Kidney tubule cell (primary cell): ENCODE results near the gene RNF125.
"Not testable (repeated sequence)": the region's sequence is repeated elsewhere in the genome, so short reads cannot be mapped to it uniquely, and the experiment has no call there.

Experiments used
- DNase-seq: peaks from one replicate; pipeline ENCODE4 v3.0.0-alpha.2; 2018; ENCODE audit warnings: low spot score

The RNF125 gene

DNA sequence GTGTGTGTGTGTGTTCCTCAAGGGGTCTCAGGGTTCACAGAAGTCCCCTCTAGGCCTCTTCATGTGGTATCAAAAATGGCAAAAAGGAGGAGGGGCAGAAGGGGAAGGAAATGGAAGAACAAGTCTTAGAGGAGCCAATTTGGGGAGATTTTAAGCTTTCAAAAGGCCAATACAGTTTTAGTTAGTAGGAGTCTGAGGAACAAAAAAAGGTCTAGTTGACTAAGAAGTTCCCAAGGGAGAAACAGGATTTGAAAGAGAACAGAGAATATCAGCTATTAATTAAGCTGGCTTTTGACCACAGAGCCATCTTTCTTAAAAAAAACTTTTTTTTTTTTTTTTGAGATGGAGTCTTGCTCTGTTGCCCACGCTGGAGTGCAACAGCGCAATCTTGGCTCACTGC, 7.1 kb downstream of the RNF125 start:
- no peak for DNase-seq

DNA sequence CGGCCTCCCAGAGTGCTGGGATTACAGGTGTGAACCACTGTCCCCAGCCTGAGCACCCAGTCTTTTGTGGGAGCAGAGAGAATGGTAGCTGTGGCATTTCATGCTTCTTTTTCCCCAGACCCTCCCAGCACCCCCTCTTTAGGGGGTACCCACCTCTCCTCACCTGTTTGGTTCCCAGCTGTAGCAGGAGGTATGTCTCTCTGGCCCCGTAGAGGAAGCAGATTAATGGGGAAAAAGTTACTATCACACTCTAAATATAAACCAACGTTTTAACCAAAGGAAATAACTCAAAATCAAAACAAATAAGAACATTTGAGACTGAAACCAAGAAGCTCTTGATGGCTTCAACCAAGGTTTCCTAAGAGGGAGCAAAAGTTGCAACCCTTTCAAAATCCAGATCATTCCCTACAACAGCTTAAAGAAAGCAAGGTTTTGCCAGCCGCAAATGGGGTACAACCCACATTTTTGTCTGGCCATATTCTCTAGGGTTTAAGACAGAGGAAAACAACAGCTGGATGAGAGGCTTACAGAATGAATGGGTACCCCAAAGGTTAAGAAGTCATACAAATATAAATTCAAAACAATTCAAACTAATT, 8.0 kb downstream of the RNF125 start:
- DNase-seq, result no peak

DNA sequence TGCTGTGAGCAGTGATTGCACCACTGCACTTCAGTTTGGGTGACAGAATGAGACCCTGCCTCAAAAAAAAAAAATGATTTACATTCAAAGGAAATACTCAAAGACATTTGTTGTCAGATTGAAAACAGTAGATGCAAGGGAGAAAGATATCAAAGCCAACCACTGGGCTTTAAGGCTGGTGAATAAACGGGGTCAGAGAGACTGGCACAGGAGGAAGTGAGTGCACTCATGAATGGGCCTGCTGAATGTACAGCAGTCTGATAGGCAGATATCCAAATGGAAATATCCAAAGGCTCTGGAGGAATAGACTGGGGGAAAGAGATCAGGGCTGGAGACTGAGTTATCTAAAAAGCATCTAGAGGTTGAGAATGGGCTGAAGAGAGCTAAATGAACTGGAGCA, 10.9 kb downstream of the RNF125 start:
- DNase-seq, result no peak

DNA sequence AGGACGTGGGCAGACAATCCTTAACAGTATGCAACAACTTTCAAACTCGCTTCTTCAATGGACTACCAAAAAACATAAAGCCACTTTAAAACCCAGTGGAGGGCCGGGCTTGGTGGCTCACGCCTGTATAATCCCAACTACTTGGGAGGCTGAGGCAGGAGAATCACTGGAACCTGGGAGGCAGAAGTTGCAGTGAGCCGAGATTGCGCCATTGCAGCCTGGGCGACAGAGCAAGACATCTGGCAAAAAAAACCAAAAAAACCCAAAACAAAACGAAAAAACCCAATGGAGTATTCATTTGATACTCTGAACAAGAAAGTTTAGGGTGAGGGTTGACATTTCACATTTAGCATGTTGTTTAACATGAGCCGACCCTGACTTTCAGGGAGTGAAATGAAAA, 14.0 kb downstream of the RNF125 start:
- no peak for DNase-seq

DNA sequence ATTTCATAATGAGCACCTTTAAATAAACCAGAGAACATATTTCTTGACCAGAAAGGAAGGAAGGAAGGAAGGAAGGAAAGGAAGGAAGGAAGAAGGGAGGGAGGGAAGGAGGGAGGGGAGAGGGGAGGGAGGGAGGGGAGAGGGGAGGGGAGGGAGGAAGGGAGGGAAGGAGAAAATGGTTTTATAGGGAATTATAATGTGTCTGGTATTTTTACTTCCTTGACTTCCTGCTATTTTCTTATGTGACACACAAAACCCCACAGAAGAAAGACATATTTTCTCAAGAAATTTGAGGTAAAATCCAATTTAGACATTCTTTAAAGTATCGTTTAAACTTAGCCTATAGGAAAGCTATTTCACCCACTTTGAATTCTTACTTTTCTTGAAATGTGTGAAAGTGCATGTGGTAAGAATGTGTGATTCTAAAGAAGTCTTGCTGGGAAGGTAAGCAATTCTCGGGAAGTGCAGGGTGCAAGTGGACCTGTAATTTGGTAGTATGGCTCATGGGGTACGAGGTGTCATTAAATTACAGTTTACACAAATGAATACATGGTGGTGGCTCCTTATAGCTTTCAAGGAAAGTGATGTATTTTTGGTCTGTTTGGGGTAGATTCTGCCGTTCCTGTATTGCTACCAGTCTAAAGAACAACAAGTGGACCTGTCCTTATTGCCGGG, 18.0 kb downstream of the RNF125 start:
- no peak for DNase-seq

DNA sequence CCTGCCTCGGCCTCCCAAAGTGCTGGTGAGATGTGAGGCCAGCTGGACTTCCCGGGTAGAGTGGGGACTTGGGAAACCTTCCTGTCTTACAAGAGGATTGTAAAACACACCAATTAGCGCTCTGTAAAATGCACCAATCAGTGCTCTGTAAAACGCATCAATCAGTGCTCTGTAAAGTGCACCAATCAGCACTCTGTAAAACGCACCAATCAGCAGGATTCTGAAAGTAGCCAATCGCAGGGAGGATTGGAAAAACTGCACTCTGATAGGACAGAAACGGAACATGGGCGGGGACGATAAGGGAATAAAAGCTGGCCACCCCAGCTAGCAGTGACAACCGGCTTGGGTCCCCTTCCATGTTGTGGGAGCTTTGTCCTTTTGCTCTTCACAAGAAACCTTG, 19.0 kb downstream of the RNF125 start:
- DNase-seq, result no peak

DNA sequence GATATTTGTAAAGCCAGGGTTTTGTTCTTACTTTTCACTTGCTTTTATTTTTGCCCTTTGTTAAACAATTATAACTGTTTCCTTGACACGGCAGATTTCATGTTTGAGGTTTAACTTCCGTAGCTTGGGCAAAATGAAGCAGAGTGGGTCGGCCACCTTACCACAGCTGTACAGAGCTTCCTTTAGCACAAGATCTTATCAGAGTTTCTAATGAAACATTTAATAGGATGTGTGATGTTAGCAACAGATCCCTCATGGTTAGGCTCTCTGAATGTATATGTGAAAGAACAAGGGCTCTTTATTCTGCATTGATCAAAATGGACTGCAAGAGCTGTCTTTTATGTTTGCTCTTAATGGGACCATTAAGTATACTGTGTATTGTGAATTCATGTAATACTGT, 22.3 kb downstream of the RNF125 start:
- no peak for DNase-seq

DNA sequence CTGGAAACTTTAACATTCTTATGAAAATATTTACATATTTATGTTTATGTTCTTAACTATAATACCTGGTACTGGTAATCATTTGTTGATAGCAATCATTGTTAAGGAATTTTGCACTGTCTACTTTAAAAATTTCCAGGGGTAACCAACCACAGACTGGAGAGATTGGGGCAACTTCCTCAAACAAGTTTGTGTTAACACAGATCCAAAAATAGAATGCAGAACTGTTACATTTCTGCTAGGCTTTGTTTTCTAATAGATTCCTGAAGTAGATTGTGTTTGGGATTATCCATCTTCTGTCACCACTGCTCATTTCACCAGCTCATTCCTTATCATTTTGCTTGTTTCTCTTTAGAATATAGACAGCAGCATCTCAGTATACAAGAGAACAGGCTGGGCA, 23.7 kb downstream of the RNF125 start:
- no peak for DNase-seq

DNA sequence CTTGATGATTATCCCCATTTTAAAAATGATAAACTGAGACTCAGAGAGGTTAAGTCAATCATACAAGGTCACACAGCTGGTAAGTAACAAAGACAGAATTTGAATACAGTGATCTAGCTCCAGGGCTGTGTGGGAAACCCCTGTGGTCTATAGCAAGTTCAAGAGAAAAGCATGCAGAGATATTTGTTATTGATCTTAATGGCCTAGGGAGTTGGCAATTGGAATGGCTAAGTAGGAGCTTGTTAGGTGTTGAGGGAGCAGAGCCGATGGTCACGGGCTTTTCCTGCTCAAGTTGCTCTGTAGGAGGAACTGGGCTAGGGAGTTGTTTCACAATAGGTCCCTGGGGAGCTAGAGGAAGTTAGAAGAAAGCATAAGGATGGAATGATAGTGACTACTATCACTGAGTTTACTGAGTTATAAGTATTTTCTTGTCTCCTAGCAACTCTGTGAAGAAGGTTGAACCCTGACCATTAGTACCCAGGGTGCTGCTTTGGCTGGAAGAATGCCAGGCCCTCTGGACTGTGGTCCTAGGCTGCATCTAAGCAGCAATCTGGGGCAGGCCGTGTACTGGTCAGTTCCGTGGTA, 30.0 kb downstream of the RNF125 start:
- peak; percentile 25 for DNase-seq

DNA sequence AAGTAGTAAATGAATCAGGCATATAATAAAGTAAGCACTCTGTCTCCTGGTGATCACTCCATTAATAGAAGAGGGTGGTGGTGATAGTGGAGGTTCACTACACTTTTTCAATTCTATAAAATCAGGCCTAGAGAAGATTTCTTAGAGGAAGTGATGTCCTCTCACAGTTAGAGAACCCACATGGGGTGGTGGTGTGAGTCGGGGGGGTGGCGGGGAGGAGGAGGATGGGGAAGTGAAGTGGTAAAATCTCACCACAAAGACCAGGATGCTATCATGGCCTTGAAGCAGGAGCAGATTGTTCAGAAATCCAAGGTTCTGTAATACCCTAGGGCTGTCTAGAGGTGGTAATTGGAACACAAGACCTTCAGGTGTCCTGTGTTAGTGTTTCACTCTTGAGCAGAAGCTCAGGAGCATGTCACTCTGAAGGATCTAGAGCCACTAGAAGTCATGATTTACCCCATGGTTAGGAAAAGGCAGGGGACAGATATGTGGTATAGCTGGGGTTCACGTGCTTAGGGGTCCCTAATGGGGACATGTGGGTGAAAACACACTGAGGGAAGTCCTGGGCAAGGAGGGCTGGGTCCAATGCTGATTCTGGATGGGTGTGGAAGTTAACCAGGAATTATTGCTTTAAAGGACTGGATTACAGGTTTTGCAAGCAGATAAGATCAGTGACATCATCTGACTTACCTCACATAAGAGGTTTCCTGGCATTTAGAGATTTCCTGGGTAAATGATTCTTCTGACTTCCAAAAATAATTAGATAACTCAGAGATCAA, 31.0 kb downstream of the RNF125 start:
- peak; percentile 44 for DNase-seq

DNA sequence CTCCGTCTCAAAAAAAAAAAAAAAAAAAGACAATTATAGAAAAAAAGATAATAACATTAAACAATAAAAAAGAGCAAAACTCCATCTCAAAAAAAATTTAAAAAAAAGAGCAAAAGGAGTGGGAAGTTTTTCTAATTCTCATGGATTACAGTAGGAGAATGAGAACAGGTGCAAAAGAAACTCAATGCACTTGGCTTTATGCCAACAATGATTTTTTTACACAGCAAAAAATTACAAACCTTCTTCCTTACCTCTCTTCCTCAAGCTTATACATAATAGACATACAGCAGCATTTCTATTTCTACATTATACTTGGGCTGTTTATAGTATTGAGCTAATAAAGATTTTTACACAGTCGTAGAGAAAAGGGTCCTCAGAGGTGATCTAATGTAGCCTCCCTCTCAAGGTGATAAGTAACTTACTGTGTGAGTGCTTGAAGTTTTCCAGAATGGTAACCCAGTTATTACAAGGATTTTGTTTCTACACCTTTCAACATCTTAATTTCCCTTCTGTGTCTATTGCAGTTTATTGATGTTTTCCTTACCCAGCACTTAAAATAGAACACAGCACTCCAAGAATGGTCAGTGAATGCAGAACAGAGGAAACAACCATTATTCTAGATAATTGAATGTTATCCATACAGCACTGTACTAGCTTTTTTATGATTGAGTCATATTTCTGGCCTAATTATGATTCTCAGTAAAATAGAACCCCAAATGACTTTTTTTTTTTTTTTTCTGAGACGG, 38.2 kb downstream of the RNF125 start:
- DNase-seq, result no peak

DNA sequence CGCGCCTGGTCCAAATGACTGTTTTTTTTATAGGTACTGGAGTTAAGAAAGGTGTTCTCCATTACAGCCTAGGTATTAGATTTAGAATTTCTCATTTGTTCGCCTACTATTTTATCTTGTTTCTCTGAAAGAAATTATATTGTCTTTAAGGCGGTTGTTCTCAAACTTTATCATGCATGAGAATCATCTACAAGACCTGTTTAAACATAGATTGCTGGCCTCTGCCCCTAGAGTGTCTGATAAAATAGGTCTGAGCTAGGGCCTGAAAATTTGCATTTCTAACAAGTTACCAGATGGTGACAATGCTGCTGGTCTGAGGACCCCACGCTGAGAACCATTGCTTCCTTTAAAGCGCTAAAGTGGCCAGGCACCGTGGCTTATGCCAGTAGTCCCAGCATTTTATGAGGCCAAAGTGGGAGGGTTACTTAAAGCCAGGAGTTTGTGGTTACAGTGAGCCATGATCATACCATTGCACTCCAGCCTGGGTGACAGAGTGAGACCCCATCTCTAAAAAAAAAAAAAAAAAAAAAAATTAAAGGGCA, 39.1 kb downstream of the RNF125 start:
- no peak for DNase-seq

DNA sequence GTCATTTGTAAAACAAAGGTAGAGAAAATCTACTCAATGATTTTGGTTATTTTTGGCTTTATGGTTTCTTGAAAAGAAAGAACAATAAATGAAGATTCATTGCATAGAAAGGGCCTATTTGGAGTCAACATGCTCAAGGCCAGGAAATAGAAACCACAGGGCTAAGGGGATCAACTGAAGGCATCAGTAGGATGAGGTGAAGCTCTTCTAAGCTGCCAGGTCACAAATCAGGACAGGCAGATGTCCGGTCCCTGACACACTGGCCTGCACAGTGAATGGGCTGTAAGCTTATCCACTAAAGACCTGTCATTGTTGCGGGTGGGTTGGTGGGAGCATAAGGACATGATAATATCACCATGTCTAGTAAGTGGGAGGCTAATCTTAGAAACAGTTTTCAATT, 41.4 kb downstream of the RNF125 start:
- DNase-seq, result no peak

DNA sequence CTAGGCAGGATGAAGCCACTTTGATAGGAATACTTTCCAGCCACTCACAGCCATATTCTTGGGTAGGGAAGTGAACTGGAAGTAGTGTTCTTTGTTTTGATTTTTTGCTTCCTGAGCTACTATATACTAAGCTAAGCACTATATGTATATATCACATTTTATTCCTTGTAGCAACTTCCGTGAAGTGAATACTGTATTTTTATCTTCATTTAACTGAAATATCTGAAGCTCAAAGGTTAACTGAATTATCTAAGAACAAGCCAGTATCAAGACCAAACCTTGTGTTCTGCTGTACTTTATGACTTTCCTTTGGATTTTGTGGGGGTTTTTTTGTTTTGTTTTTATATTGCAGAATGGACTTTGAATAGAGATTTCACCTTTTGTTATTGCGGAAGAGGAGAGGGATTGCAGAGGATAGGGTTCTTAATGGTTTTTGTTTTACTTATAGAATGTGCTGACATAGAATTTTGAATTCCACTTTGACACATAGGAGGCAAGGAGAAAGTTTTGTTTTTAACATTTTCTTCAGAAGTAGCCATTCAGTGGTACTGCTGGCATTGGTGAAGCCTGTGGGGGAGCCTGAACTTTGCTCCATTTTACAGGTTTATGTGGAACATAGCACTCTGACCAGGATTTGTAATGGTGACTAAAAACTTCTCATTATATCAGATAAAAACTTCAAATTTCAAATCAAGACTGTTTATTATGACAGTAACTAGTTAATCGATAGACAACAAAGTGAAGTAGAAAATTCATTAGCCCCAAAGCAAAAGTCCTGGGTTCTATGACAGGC, 48.9 kb downstream of the RNF125 start:
- no peak for DNase-seq

DNA sequence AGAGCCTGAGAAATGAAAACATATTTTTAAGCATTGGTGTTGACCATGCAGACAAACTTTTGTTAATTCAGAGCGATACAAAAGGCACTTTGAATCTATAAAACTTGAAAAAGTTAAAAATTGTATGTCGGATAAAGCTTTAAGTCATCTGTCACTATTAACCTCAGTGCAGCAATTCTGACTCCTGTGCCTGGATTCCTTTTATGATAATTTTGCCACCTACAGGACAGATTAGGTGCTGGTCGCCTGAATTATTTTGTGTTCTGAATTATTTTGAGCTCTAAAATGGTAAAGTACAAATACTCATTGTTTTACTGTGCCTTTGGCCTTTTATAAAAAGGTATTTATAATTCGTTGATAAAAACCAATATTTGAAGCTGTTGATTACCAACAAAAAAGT, 53.7 kb downstream of the RNF125 start:
- peak; percentile 17 for DNase-seq

DNA sequence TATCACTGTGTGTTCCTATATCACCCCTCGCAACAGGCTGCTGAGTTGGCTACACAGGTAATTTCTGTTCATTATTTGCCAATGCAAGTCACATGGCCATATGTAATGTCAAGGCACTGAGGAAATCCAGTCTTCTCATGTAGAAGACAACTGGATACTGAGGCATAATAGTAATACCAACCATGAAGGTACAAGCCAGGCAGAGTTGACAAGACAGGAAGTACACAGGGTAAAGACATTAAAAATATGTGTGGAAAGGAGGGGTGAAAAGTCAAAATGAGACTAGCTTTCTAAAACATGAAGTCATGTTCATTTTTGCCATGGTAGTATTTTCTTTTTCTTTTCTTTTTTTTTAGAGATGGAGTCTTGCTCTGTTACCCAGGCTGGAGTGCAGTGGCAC, 55.6 kb downstream of the RNF125 start:
- no peak for DNase-seq

DNA sequence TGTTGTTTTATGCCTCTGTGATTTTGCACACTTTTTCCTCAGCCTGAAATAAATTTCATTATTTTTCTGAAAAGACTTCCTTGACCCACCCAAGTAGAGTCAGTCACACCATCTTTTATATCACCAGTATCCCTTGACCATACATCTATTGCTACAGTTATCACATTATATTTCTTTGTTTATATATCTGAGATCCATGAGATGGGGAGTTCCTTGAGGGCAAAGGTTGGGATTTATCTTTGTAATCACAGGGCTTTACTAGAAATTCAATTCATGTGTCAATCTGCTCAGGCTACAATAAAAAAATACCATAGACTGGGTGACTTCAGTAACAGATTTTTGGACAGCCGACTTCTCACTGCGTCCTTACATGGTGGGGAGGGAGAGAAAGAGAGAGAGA, 60.2 kb downstream of the RNF125 start:
- no peak for DNase-seq

DNA sequence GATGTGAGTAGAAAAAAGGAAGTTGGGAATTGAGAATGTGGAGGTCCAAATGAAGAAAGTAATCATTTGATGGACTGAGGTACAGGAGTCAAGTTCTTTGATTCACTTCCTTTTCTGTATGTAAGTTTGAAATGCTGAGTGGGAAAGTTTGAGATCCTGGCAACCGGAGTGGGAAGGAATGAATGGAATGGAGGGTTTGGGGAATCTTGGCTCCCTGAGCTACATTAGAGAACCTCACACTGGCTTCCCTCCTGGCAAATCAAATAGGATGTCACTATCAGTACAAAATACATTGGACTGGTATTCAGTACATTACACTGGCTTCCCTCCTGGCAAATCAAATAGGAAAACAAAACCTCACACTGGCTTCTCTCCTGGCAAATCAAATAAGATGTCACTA, 63.3 kb downstream of the RNF125 start:
- DNase-seq, result peak; percentile 10

DNA sequence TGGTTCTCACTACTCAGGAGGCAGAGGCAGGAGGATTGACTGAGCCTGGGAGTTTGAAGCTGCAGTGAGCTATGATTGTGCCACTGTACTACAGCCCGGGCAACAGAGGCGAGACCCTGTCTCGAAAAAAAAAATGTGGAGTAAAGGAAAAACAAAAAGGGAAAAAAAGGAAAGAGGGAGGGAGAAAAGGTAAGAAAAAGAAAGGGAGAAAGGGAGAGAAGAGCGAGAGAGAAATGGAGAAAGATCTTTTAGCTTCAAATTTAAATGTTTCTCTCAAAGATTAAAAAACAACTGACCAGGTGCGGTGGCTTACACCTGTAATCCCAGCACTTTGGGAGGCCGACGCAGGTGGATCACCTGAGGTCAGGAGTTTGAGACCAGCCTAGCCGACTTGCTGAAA, 65.2 kb downstream of the RNF125 start:
- no peak for DNase-seq

DNA sequence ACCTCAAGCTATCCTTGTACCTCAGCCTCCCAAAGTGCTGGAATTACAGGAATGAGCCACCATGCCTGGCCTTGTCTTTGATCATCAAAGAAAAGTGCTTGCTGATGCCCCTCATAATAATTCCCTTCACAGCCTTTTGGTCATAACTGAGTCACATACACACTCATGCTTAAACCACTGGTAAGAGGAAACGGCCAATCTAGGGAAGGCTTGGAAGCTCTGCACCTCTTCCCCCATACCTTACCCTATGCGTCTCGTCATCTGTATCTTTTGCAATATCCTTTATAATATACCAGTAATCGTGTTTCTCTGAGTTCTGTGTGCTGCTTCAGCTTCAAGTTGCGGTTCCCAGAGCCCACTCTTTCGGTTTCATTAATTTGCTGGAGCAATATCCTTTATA, 68.3 kb downstream of the RNF125 start:
- DNase-seq, result peak; percentile 72

DNA sequence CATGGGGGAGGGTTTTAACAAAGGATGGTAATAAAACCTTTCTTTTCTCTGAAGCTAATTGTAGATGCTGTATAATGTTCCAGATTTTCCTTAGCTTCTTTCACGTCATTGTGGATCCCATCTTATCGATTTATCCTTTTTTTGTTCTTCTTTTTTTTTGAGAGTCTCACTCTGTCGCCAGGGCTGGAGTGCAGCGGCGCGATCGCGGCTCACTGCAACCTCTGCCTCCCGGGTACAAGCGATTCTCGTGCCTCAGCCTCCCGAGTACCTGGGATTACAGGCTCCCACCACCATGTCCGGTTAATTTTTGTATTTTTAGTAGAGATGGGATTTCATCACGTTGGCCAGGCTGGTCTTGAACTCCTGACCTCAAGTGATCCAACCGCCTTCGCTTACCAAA, 72.2 kb downstream of the RNF125 start:
- not testable (repeated sequence) for DNase-seq
